Measurements from ENCODE around the gene TLX1.

The TLX1 gene

GRCh38 chr10:101139421-101139911 is 8.4 kb downstream of the TLX1 start:
- Histone ChIP-seq H2AFZ (ENCODE audit: low read depth, low read length) (no peak overlapping the region), H3K79me2 (ENCODE audit: low read length) (no peaks in the 10 kb centered on the region), H3K27ac (ENCODE audit: low read length) (no peak overlapping the region), H3K4me1 (ENCODE audit: low read length) (no peaks in the 10 kb centered on the region), H4K20me1 (ENCODE audit: insufficient read depth, low read length) (no peaks in the 10 kb centered on the region), H3K9ac (ENCODE audit: low read length) (no peak overlapping the region), H3K27me3 (ENCODE audit: low read depth, low read length) (no peaks in the 10 kb centered on the region), H3K9me3 (ENCODE audit: insufficient read depth, low read length) (no peaks in the 10 kb centered on the region), H3K36me3 (replicated peaks; ENCODE audit: low read depth, low read length) (no peaks in the 10 kb centered on the region), H3K4me3 (ENCODE audit: low read length) (no peak overlapping the region), H3K4me2 (ENCODE audit: low read length) (no peak overlapping the region)
- no peak for TF ChIP-seq CTCF (IDR thresholded peaks at IDR 0.05; ENCODE audit: low read depth, low read length)
- TF ChIP-seq EZH2phosphoT487 (IDR thresholded peaks at IDR 0.05; ENCODE audit: low read depth): no peak

GRCh38 chr10:101140084-101140949 is 9.2 kb downstream of the TLX1 start:
- Histone ChIP-seq H3K9me3 (ENCODE audit: insufficient read depth, low read length) (no peaks in the 10 kb centered on the region), H3K9ac (ENCODE audit: low read length) (no peak overlapping the region), H3K4me1 (ENCODE audit: low read length) (no peaks in the 10 kb centered on the region), H3K4me2 (ENCODE audit: low read length) (no peak overlapping the region), H3K27ac (ENCODE audit: low read length) (no peak overlapping the region), H3K27me3 (ENCODE audit: low read depth, low read length) (no peaks in the 10 kb centered on the region), H3K4me3 (ENCODE audit: low read length) (no peak overlapping the region), H2AFZ (ENCODE audit: low read depth, low read length) (no peak overlapping the region), H4K20me1 (ENCODE audit: insufficient read depth, low read length) (no peaks in the 10 kb centered on the region), H3K79me2 (ENCODE audit: low read length) (no peaks in the 10 kb centered on the region), H3K36me3 (replicated peaks; ENCODE audit: low read depth, low read length) (no peaks in the 10 kb centered on the region)
- no peak for TF ChIP-seq EZH2phosphoT487 (IDR thresholded peaks at IDR 0.05; ENCODE audit: low read depth)
- TF ChIP-seq CTCF (IDR thresholded peaks at IDR 0.05; ENCODE audit: low read depth, low read length): no peak

- no peak overlapping the region for H3K4me2 ChIP-seq (ENCODE audit: low read length)
- H3K4me3 ChIP-seq (ENCODE audit: low read length): no peak overlapping the region
- H3K27ac ChIP-seq (ENCODE audit: low read length): no peak overlapping the region
- no peaks in the 10 kb centered on the region for H3K79me2 ChIP-seq (ENCODE audit: low read length)
- no peaks in the 10 kb centered on the region for H3K27me3 ChIP-seq (ENCODE audit: low read depth, low read length)
- no peaks in the 10 kb centered on the region for H3K9me3 ChIP-seq (ENCODE audit: insufficient read depth, low read length)
- H3K9ac ChIP-seq (ENCODE audit: low read length): no peak overlapping the region
- H3K4me1 ChIP-seq (ENCODE audit: low read length): no peaks in the 10 kb centered on the region
- TF ChIP-seq EZH2phosphoT487 (IDR thresholded peaks at IDR 0.05; ENCODE audit: low read depth): no peak
- TF ChIP-seq CTCF (IDR thresholded peaks at IDR 0.05; ENCODE audit: low read depth, low read length): no peak
- no peaks in the 10 kb centered on the region for H3K36me3 ChIP-seq (replicated peaks; ENCODE audit: low read depth, low read length)
- H4K20me1 ChIP-seq (ENCODE audit: insufficient read depth, low read length): no peaks in the 10 kb centered on the region
- H2AFZ ChIP-seq (ENCODE audit: low read depth, low read length): no peak overlapping the region
Observed at GRCh38 chr10:101140950-101141615, 10.0 kb downstream of the TLX1 start.

Measured in OCI-LY3 (cell line).